ENCODE data around the gene GDI1.

GRCh38 chrX:154419688-154420401 is 17.1 kb upstream of the GDI1 start:
- TF ChIP-seq POLR2A (IDR thresholded peaks at IDR 0.05; ENCODE audit: low read length) (no peak), GATA1 (IDR thresholded peaks at IDR 0.05; ENCODE audit: low read depth, low read length) (no peak)
